ENCODE results near the gene VPS9D1.
"Not testable (repeated sequence)": the region's sequence is repeated elsewhere in the genome, so short reads cannot be mapped to it uniquely, and the experiment has no call there.

The VPS9D1 gene

DNA sequence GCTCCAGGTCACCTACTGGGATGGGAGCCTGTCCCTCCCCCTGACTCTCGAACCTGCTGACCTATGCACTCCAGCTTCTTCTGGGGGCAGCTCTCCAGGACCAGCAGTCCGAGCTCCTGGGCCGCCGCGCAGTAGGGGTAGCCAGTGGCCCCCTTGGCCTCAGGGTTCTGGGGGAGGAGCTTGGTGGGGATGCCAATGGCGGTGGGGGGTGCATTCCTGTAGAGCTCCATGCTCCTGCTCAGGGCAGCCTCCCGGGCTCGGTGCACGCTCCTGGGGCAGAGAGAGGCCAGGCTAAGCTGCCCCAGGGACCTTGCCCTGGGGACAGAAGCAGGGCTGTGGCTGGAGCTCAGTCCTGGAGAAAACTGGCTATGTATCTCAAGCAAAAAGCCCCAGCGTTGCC, 11.5 kb downstream of the VPS9D1 start:
- DNase-seq, result no peak

DNA sequence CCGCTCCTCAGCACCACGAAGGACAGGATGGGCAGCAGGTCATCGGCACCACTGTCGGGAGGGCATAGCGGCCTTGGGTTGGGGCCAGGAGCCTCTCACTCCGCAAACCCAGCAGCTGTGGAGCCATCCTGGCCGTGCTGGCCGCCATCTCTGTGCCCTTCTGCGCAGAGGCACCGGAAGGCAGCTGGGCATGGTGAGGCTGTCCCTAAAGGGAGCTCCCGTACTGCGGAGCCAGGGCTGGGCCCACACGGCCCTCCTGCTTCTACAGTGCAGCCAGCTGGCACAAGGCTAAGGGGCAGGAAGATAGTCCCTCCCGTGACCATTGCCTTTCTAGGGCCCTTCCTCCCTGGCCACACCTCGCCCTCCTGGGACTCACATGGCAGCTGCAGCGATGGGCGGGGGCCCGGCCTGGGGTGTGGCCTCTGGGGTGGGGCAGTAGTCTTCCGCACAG, 12.2 kb downstream of the VPS9D1 start:
- DNase-seq, result no peak

DNA sequence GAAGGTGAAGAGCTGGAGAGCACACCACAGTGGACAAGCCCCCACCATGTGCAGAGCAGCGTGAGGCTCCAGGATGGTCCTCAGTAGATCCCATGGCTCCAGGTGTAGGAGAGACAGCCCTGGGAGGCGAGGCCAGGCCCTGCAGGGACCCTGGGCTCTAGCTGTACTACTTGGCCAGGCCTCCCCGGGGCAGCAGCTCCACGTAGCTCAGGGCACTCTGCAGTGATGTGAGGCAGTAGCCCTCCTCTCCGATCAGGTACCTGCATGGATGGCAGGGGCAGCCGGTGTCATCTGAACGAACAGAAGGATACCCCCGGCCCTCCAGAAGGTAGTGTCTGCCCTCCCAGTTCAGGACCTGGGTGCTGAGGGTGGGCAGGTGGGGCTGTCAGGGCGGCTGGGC, 13.0 kb downstream of the VPS9D1 start:
- DNase-seq, result no peak

DNA sequence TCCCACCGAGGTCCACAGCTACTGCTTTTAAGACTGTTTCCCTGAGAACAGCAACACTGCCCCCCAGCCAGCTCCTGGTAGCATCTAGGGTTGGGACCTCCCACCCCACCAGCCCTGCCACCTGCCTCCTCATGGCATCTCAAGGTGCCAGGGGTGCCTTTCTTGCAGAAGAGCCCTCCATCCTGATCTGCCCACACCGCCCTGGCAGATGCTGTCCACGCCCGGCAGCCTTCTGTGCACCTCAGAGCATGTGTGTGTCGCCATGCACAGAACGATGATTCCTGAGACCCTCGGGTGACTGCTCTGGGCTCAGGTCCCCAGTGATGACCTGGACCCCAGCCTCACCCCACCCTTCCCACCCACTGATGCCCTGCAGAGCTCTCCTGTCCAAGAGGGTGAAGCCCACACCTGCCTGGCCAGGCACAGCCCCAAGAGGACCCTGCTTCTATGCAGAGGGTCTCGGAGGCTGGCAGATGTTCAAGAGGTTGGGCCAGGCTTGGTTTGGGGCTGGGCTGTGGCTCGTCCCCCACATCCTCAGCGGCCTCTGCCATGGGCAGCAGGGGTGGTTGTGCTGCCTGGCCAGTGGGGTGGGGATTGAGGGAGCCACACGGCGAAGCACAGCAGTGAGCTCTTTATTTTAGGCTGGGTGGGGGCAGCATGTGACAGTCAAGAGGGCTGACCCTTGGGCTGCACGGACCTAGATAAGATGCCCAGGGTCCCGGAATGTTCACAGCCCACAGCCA, 14.0 kb downstream of the VPS9D1 start:
- no peak for DNase-seq

DNA sequence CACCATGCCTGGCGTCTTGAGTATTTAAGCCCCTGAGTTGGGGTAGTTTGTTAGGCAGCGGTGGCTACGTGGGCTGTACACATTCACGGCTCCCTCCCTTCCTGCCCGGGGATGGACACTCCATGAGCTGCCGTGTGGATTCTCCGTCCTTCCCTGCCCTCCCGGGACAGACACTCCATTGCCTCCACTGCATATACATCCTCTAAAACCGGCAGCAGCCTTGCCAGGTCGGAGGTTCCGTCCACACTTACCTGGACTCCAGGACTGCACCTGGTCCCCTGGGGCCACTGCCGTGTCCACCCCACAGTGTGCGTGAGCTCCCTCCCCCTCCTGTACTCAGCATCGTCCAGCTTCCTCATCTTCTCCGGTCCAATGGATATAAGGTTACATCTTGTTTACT, 15.7 kb downstream of the VPS9D1 start:
- DNase-seq, result no peak

DNA sequence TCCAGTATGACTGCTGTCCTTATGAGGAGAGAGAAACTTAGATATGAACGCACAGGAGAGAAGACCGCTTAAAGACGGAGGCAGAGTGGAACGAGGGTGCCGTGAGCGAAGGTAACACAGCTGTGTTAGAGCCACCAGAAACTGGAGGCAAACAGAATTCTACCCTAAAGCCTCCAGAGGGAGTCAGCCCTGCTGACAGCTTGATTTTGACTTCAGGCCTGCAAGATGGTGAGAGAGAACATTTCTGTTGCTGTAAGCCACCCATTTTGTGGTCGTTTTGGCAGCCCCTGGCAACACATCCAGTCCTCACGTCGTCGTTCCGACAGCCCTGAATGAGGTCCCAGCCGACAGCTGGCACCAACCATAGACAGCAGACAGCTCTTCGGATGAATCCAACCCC, 16.4 kb downstream of the VPS9D1 start:
- no peak for DNase-seq

DNA sequence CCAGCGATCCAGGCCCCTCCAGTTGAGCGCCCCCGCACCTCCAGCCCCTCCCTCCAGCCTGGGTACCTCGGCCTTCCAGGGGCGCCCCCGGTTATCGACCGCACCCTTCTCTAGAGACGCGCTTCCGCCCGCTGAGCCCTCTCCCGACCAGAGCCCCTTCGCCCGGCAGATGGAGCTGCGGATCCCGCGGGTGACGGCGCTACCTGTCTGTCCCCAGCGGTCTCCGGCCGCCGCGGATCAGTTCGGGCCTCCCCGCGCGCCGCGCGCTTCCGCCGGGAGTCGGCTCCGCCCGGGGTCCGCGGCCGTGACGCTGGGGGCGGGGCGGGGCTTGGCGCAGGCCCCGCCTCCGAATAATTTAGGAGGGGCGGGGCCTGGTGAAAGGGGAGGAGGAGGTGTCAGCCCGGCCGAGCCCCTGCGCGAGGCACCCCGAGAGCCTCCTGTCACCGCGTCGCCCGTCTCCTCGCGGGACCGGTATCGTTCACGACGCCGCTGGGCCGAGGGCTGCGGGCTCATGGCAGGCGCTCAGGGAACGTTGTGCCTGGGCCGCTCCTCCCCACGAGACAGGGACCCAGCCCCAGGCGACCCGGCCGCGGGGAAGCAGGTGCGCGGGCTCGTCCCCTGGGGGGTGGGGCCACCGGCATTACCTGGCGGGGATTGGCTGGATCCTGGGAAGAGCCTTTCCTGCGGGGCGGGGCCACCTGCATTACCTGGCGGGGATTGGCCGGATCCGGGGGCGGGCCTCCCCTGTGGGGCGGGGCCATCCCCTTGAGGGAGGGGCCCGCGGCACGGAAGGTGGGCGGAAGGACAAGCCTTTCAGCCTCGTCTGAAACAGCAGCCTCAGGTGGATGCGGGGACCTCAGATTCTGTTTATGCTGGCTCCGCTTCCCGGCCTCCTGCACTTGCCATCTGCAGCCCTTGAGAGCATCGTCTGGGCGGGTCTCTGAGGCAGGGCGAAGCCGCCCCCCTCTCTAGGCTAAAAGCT, 19.0 kb downstream of the VPS9D1 start, which contains the start of gene SPATA2L:
Gene SPATA2L (minus strand): TSS at position 281 of the 982 bp plus-strand sequence. CDS start 473 bp downstream, outside the sequence.
- DNase-seq, result peak; percentile 96 to 98 (median 97)

DNA sequence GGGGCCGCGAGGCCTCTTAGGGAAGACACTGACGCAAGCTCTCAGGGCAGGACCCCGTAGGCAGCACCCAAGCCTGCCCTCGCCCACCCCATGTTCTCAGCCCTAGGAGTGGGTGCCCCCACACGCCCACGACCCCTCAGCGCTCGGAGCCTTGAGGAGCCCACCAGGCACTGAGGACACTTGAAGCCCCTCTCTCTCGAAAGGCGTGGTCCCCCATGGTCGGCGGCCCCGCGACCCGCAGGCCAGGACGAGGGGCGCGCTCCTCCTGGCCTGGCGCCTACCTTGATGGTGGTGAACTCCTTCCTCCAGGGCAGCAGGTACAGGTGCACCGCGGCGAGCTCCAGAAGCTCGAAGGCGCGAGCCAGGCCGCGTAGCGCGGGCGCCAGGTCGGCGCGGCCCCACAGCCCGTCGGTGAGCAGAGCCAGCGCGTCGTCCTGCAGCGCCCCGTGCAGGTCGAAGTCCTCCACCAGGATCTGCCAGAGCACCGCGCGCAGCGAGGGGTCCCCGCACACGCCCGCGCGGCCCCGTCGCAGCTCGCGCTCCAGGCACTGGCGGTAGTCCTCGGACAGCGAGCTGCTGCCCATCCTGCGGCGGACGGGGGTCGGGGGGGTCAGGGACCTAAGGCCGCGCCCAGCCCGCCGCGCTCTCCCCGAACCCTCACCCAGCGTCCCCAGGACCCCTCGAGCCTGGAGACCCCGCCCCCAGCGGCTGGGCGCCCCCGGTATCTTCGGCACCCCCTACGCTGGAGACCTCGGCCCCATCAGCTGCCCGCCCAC, 19.9 kb downstream of the VPS9D1 start:
- peak in 3 of 5 experiments; percentile 49 to 80 (median 52) for DNase-seq

DNA sequence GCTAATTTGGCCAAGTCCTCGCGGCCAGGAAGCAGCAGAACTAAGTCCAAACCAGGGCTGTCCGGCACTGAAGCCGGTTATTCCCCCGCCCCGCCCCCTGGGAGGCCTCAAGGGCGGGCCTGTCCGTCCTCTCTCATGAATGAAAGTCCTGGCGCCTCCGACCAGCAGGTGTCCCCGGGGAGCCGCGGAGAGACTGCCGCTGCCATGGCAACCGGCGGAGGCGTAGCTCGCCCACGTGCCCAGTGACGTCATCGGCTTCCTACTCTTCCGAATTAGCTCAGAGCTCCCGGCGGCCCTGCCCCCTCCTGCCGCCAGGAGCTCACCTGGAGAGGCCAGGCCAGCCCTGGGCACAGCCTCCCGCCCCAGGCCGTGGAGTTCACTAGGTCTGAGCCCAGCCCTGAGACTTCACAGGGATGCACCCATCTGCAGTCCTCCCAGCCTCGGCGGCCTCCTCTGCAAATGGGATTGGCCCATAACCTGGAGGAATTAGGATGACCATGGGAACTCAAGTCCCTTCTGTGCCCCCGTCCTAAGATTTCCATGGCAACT, 20.5 kb downstream of the VPS9D1 start:
- DNase-seq, result peak; percentile 90 to 97 (median 93)

DNA sequence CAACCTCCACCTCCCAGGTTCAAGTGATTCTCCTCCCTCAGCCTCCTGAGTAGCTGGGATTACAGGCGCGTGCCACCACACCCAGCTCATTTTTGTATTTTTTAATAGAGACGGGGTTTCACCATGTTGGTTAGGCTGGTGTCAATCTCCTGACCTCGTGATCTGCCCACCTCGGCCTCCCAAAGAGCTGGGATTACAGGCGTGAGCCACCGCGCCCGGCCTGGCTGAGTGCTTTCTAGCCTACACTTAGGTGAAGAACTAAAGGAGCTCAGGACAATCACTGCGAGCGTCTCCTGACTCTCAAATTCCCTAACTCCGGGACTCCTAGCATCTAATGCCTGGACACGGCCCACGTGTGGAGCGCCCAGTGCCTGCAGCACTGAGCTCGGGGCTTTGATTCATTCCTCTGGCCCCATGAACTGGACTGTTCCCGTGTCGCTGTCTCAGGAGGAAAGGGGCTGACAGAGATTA, 21.0 kb downstream of the VPS9D1 start:
- not testable (repeated sequence) for DNase-seq

DNA sequence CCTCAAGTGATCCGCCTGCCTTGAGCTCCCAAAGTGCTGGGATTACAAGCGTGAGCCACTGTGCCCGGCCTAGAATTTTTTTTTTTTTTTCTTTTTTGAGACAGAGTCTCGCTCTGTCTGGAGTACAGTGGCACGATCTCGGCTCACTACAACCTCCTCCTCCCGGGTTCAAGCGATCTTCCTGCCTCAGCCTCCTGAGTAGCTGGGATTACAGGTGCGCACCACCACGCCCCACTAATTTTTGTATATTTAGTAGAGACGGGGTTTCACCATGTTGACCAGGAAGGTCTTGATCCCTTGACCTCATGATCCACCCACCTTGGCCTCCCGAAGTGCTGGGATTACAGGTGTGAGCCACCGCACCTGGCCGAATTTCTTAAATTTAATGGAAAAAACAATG, 22.0 kb downstream of the VPS9D1 start:
- DNase-seq, result not testable (repeated sequence)

DNA sequence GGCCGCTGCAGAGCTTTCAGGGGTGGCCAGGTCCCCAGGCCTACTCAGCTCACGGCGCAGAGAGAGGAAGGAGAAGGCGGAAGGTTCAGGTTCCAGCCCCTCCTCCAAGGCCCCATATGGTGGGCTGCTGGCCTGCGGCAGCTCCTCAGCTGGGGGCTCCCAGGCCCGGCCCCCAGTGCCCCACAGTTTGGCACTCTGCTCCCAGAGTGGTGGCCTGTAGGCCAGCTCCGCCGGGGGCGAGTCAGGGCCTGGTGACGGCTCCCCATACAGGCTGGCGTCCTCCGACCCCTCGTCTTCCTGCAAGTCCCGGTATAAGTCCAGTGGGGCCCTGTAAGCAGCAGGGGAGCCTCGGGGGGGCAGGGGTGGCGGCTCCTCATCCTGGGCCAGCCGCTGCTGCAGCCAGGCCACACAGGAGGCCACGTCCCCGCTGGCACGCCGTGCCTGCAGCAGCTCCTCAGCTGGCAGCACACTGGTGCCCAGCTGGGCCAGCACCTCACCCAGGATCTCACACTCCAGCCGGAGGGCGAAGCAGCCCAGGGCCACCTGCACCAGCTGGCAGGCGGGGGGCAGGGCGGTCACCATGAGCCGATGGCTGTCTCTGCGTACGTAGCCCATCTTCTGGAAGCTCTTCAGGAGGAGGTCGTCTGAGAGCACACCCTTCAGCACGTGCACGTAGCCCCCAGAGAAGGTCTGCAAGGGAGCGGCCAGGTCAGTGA, 22.9 kb downstream of the VPS9D1 start:
- DNase-seq, result no peak

DNA sequence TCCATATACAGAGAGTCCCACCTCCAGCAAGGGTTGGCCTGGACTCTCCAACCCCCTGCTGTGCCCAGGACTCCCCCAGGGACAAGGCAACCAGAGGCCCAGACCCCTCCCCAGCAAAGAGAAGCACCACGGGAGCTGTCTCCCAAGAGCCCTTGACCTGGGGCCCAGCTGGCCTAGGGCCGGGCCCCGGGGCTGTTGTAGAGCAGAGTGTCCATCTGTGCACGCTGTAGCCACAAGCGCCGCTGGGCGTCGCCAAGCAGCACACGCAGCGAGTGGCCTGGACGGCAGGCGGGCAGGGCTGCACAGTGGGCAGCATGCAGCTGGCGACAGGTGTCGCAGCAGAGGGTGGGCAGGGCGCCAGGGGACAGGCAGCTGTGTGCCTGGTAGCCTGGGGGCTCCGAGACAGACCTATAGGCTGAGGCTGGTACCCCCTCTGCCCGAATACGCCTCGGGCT, 23.5 kb downstream of the VPS9D1 start:
- DNase-seq, result no peak

DNA sequence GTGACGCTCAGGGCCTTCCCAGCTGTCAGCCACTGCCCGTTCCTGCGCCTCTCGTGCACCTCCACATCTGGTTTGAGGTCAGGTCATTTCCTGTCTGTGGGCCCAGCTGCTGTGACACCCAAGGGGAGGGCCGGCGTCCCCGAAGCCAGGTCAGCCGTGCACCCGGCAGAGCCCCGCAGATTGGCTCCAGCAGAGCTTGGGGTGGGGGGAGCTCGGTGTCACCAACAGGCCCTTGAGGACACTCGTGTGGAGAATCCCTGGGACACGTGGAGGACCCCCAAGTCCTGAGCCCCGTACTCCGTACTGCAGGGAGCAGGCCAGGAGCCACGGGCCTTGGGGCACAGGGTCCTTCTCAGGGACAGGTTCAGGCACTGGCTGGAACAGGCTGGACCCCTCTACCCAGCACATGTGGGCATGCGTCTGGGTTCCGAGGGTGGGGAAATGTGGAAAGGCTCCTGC, 24.0 kb downstream of the VPS9D1 start:
- DNase-seq, result peak in 2 of 5 experiments; percentile 66 to 72

DNA sequence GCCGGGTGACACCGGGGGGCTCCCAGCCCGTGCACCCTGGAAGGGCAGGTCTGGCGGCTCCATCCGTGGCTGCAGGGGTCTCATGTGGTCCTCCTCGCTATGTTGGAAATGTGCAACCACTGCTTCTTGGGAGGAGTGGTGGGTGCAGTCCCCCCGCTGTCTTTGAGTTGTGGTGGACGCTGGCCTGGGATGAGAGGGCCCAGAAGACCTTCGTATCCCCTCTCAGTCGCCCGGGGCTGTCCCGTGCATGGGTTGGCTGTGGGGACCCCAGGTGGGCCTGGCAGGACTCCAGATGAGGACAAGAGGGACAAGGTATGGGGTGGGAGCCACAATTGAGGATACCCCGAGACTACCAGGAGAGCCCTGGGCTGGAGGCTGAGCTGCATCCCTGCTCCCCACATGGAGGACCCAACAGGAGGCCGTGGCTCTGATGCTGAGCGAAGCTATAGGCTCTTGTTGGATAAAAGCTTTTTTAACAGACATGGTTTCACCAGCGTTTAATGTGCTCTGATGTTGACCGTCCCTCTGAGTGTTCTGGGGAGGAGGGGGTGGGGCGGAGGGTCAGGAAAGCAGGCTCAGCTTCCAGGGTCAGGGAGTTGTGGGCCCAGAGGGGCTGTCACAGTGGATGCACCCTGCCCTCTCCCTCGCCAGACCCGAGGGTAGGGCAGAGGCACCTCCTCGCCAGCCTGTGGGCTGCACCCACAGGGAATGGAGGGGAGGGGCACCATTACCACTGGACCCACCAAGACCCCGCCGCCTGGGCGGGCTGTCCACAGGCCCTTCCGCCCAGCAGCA, 24.6 kb downstream of the VPS9D1 start:
- no peak for DNase-seq

DNA sequence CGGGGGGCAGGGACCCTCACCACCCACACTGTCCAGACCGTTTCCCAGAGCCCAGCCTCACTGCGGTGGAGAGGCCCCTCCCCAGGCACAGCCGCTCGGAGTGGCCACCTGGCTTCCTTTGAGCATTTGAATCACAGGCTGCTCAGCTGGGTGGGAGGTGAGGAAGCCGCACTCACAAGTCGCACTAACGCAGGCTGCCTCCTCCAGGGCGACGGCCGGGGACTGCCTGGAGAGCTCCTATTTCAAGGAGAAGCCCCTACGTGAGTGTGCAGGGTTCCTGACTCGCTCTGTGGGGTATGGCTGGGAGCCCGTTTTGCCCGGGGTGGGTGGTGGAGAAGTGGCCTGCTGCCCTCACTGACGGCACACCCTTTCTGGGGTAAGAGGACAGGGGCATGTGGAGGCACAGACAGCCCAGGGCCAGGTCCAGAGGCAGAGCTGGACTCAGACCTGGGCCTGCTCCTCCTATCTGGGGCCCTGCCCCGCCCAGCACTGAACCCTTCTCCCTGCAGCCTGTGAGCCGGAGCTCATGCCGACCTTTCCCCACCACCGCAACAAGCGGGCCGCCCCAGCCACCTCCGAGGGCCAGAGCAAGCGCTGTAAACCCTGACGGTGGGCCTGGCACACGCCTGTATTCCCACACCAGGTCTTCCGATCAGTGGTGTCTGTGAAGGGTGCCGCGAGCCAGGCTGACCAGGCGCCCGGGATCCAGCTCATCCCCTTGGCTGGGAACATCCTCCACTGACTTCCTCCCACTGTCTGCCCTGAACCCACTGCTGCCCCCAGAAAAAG, 25.4 kb downstream of the VPS9D1 start:
- no peak for DNase-seq

DNA sequence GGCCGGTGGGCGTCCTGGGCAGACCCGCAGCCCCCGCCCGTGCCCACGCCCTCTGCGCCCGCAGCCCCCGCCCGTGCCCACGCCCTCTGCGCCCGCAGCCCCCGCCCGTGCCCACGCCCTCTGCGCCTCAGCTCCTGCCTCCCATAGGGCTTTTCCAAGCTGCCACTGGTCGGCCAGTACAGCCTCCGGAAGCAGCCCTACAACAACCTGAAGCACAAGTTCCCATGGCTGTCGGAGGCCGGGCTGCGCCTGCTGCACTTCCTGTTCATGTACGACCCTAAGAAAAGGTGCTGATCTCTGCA, 26.0 kb downstream of the VPS9D1 start:
- DNase-seq, result not testable (repeated sequence)

DNA sequence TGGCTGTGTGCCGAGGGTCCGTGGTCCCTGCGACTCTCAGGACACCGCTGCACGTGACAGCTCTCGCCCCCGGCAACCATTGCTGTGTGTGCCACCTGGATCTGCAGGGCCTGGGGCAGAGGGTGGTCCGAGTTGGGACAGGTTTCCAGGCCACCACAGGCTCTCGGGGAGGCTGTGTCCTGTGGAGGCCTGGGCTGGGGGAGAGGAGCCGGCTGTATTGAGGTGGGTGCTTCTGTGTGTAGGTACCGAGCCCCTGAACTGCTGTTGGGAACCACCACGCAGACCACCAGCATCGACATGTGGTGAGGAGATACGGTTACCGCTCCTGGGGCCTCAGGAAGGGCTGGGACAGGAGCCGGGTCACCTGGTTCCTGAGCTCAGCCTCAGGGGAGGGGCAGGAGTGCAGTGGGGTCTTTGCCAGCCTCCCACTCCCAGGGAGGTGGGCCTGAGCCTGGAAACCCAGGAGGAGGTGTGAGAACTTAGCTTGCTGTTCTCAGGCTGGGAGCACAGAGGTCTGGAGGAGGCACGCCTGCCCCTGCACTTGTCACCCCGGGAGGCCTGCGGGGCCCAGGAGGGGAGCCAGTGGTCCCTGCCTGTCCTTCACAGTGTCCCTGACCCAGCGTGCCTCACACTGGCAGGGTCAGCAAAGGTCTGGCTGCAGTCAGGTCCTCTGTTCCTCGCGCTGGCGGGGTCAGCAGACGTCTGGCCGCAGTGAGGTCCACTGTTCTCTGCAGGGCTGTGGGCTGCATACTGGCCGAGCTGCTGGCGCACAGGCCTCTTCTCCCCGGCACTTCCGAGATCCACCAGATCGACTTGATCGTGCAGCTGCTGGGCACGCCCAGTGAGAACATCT, 26.5 kb downstream of the VPS9D1 start:
- DNase-seq, result no peak

DNA sequence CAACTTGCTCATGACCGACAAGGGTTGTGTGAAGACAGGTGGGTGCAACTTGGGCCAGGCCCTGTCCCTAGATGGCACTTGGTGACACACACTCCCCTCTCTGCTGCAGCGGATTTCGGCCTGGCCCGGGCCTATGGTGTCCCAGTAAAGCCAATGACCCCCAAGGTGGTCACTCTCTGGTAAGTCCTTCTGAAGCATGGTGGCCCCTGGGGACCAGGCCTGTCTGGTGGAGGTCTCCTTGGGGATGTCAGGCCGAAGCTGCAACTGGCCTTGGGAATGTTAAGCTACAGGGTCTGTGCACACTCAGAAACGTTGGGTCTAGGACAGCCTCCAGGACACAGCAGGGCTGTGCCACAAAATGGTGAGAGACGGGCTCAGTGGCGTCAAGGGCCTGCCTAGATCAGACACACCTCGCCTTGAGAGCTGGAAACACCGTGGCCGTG, 27.4 kb downstream of the VPS9D1 start:
- DNase-seq, result no peak
